ENCODE data around the gene TEX22.

DNA sequence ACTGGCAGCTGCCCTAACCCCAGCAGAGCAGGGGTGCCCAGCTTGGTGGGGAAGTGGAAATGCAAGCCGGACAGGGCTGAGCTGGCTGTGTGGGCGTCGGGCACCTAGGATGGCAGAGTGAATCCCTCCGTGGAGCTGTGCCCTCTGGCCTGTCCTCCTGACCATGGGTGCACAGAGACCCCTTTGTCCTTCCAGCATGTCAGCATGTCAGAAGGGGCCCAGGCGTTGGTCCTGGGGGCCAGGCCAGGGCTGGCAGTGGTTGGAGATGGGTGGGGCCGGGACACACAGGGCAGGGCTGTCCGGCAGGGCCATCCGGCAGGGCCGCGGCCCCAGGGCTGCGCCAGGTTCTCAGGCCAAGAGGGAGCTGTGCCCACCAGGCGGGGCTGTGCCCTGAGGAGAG is 8.8 kb upstream of the TEX22 start:
- TF ChIP-seq, protein P1, sequence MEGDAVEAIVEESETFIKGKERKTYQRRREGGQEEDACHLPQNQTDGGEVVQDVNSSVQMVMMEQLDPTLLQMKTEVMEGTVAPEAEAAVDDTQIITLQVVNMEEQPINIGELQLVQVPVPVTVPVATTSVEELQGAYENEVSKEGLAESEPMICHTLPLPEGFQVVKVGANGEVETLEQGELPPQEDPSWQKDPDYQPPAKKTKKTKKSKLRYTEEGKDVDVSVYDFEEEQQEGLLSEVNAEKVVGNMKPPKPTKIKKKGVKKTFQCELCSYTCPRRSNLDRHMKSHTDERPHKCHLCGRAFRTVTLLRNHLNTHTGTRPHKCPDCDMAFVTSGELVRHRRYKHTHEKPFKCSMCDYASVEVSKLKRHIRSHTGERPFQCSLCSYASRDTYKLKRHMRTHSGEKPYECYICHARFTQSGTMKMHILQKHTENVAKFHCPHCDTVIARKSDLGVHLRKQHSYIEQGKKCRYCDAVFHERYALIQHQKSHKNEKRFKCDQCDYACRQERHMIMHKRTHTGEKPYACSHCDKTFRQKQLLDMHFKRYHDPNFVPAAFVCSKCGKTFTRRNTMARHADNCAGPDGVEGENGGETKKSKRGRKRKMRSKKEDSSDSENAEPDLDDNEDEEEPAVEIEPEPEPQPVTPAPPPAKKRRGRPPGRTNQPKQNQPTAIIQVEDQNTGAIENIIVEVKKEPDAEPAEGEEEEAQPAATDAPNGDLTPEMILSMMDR (conservative IDR thresholded peaks at IDR 0.05; ENCODE audit: low read depth, low read length), result no peak
- TF ChIP-seq EZH2 (IDR thresholded peaks at IDR 0.05; ENCODE audit: low read length, unreplicated experiment), result no peak
